Keratinocyte (primary cell): ENCODE measurements around the gene BABAM2.

Experiments
- EZH2 ChIP-seq: IDR thresholded peaks from one replicate; pipeline ENCODE4 v1.6.1; 2012; ENCODE audit warnings: inconsistent platforms, mild to moderate bottlenecking, low read length, moderate library complexity
- TF ChIP-seq, protein P1 (sequence below), 3 experiments: IDR thresholded peaks in 1 of 3; conservative IDR thresholded peaks in 1 of 3; optimal IDR thresholded peaks in 1 of 3; 2 replicates in 2 of 3; 3 replicates in 1 of 3; pipeline versions ENCODE3 to v1.5.1; 2011; ENCODE audit warnings: low read length in 3 of 3, mild to moderate bottlenecking in 3 of 3, moderate library complexity in 2 of 3, control low read depth in 1 of 3, inconsistent platforms in 1 of 3; ENCODE audit not compliant: insufficient read depth in 2 of 3; ENCODE audit errors: extremely low read depth in 1 of 3

DNA sequence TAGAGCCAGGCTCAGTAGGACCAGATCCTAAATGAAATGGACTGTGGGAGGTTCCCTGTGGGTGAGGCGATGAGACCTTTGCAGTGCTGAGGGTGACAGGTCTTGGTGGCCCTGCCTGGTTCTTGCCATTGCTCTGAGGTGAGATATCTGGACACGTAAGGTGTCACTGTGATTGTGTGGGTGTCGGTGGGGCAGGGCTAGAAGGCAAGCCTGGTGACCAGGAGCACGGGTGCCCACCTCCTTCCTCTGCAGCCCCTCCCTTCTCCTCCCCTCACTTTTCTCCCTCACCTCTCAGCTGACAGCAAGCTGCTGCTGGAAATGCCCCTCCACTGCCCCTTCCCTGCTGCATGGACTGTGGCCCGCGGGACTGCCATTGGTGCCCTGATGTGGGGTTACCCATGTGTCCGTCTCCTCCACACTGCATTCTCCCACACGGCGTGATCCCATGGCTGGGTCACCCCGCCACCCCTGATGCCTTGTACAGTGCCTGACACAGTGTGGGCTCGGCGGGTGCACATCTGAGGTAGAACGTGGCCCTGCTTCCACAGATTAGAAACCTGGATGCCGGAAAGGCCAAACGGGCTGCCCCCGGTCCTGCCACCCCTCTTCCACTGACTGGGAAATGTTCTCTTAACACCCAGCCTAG is 446.6 kb downstream of the BABAM2 start:
- TF ChIP-seq, protein P1, sequence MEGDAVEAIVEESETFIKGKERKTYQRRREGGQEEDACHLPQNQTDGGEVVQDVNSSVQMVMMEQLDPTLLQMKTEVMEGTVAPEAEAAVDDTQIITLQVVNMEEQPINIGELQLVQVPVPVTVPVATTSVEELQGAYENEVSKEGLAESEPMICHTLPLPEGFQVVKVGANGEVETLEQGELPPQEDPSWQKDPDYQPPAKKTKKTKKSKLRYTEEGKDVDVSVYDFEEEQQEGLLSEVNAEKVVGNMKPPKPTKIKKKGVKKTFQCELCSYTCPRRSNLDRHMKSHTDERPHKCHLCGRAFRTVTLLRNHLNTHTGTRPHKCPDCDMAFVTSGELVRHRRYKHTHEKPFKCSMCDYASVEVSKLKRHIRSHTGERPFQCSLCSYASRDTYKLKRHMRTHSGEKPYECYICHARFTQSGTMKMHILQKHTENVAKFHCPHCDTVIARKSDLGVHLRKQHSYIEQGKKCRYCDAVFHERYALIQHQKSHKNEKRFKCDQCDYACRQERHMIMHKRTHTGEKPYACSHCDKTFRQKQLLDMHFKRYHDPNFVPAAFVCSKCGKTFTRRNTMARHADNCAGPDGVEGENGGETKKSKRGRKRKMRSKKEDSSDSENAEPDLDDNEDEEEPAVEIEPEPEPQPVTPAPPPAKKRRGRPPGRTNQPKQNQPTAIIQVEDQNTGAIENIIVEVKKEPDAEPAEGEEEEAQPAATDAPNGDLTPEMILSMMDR (optimal IDR thresholded peaks at IDR 0.05 in 1 of 3, IDR thresholded peaks at IDR 0.05 in 1 of 3, conservative IDR thresholded peaks at IDR 0.05 in 1 of 3; ENCODE audit: extremely low read depth in 1 of 3, insufficient read depth in 2 of 3, low read length in 3 of 3), result no peak
- TF ChIP-seq EZH2, result no peak
